HG02970 (cell line): ENCODE results near the gene SHISA8.
"Not testable (repeated sequence)": the region's sequence is repeated elsewhere in the genome, so short reads cannot be mapped to it uniquely, and the experiment has no call there.

Source experiments
- ATAC-seq: cut with Tn5 transposase; IDR thresholded peaks from one replicate; pipeline ENCODE4 v1.9.1; 2021; ENCODE audit warnings: mild to moderate bottlenecking, moderate library complexity, moderate number of reproducible peaks; ENCODE audit not compliant: unreplicated experiment, low FRiP score

Gene SHISA8

GRCh38 chr22:41915035-41915785, at the start of gene SHISA8:
TSS of gene SHISA8 (minus strand) at chr22:41915074. CDS start at chr22:41914667, 407 bp downstream.
- no peak for ATAC-seq

GRCh38 chr22:41964112-41964491, 49.2 kb upstream of the SHISA8 start:
- no peak for ATAC-seq

GRCh38 chr22:41963453-41964111, 48.7 kb upstream of the SHISA8 start:
- ATAC-seq = no peak

GRCh38 chr22:41957941-41958556, 43.2 kb upstream of the SHISA8 start:
- ATAC-seq = no peak

GRCh38 chr22:41952713-41953112, 37.8 kb upstream of the SHISA8 start:
- ATAC-seq = no peak

GRCh38 chr22:41951898-41952474, 37.1 kb upstream of the SHISA8 start, which contains the start of gene SMIM45:
TSS of gene SMIM45 (plus strand) at chr22:41952150.
- ATAC-seq = no peak

GRCh38 chr22:41949297-41949965, 34.6 kb upstream of the SHISA8 start:
- no peak for ATAC-seq

GRCh38 chr22:41948928-41949296, 34.0 kb upstream of the SHISA8 start:
- ATAC-seq = not testable (repeated sequence)

- no peak for ATAC-seq
Measured at GRCh38 chr22:41948142-41948541, 33.3 kb upstream of the SHISA8 start.

- ATAC-seq = no peak
Measured at GRCh38 chr22:41947424-41948080, 32.7 kb upstream of the SHISA8 start.

GRCh38 chr22:41946629-41947423, 32.0 kb upstream of the SHISA8 start, which contains the start of gene CENPM:
TSS of gene CENPM (minus strand) at chr22:41947152. CDS start at chr22:41947076, 76 bp downstream.
- ATAC-seq = peak; percentile 79

GRCh38 chr22:41943661-41944209, 28.9 kb upstream of the SHISA8 start:
- no peak for ATAC-seq

- no peak for ATAC-seq
Measured at GRCh38 chr22:41940832-41941765, 26.2 kb upstream of the SHISA8 start.

- peak; percentile 48 for ATAC-seq
Measured at GRCh38 chr22:41939981-41940831, 25.3 kb upstream of the SHISA8 start.

- no peak for ATAC-seq
Measured at GRCh38 chr22:41936894-41937169, 22.0 kb upstream of the SHISA8 start.

- no peak for ATAC-seq
Measured at GRCh38 chr22:41935509-41935908, 20.6 kb upstream of the SHISA8 start.

GRCh38 chr22:41935015-41935351, 20.1 kb upstream of the SHISA8 start:
- ATAC-seq = no peak
